Lower leg skin (tissue), 3 donors: ENCODE data around the gene LHFPL3.

Experiments used
- POLR2A ChIP-seq, 2 donors: fragments of 450-650 bp; IDR thresholded peaks; one replicate each; pipeline ENCODE4 v1.6.1; 2016 to 2017; ENCODE audit warnings: antibody characterized with exemption in 2 of 2, mild to moderate bottlenecking in 1 of 2, moderate library complexity in 1 of 2
- TF ChIP-seq, protein P1 (sequence below), 3 donors: fragments of 450-650 bp; IDR thresholded peaks; one replicate each; pipeline ENCODE4 v1.5.1; 2016; ENCODE audit warnings: antibody characterized with exemption in 3 of 3, mild to moderate bottlenecking in 3 of 3, moderate library complexity in 2 of 3

GRCh38 chr7:104873401-104873800, 545.0 kb downstream of the LHFPL3 start:
- TF ChIP-seq, protein P1, sequence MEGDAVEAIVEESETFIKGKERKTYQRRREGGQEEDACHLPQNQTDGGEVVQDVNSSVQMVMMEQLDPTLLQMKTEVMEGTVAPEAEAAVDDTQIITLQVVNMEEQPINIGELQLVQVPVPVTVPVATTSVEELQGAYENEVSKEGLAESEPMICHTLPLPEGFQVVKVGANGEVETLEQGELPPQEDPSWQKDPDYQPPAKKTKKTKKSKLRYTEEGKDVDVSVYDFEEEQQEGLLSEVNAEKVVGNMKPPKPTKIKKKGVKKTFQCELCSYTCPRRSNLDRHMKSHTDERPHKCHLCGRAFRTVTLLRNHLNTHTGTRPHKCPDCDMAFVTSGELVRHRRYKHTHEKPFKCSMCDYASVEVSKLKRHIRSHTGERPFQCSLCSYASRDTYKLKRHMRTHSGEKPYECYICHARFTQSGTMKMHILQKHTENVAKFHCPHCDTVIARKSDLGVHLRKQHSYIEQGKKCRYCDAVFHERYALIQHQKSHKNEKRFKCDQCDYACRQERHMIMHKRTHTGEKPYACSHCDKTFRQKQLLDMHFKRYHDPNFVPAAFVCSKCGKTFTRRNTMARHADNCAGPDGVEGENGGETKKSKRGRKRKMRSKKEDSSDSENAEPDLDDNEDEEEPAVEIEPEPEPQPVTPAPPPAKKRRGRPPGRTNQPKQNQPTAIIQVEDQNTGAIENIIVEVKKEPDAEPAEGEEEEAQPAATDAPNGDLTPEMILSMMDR (IDR thresholded peaks at IDR 0.05), result no peak
- TF ChIP-seq POLR2A (IDR thresholded peaks at IDR 0.05), result no peak
